Activated CD4-positive, alpha-beta T cell treated with anti-CD3 and anti-CD28 coated beads, Interleukin-2, amount 50 U/mL, for 1 hour (primary cell): ENCODE measurements around the gene VPS11.
A peak's percentile ranks its signal among the peaks of the same experiment; 100 is the strongest.
"Not testable (repeated sequence)": the region's sequence is repeated elsewhere in the genome, so short reads cannot be mapped to it uniquely, and the experiment has no call there.

ENCODE experiments used
- DNase-seq: peaks from one replicate; pipeline ENCODE4 v3.0.0-alpha.2; 2020

VPS11 gene

GRCh38 chr11:119067371-119068222 is at the start of gene VPS11:
Gene VPS11, plus strand, starts transcription at chr11:119067818. Its CDS starts 6 bp downstream, at chr11:119067824.
- peak; percentile 98 for DNase-seq

GRCh38 chr11:119018074-119018938 is 49.3 kb upstream of the VPS11 start, which contains the start of the genes RPS25 and TRAPPC4:
Gene RPS25, minus strand, starts transcription at chr11:119018343. Its CDS starts 59 bp downstream, at chr11:119018284.
Gene TRAPPC4, plus strand, starts transcription at chr11:119018766. Its CDS starts 30 bp downstream, at chr11:119018796.
- DNase-seq: peak; percentile 94

- no peak for DNase-seq
These were observed 47.6 kb upstream of the VPS11 start for GRCh38 chr11:119019996-119020395.

- DNase-seq: no peak
These were observed 46.0 kb upstream of the VPS11 start for GRCh38 chr11:119021631-119022030.

- no peak for DNase-seq
These were observed 43.9 kb upstream of the VPS11 start for GRCh38 chr11:119023741-119024140.

- DNase-seq: no peak
These were observed 43.1 kb upstream of the VPS11 start for GRCh38 chr11:119024430-119025098.

- no peak for DNase-seq
These were observed 42.5 kb upstream of the VPS11 start for GRCh38 chr11:119025099-119025473.

GRCh38 chr11:119025541-119025940 is 42.1 kb upstream of the VPS11 start:
- no peak for DNase-seq

- DNase-seq: no peak
These were observed 41.4 kb upstream of the VPS11 start for GRCh38 chr11:119025978-119026766.

GRCh38 chr11:119026970-119027369 is 40.6 kb upstream of the VPS11 start:
- DNase-seq: no peak

- no peak for DNase-seq
These were observed 39.9 kb upstream of the VPS11 start for GRCh38 chr11:119027561-119028345.

- DNase-seq: no peak
These were observed 39.1 kb upstream of the VPS11 start for GRCh38 chr11:119028346-119029068.

GRCh38 chr11:119029069-119029339 is 38.6 kb upstream of the VPS11 start:
- no peak for DNase-seq

- DNase-seq: no peak
These were observed 38.1 kb upstream of the VPS11 start for GRCh38 chr11:119029340-119030028.

GRCh38 chr11:119030029-119030328 is 37.6 kb upstream of the VPS11 start:
- no peak for DNase-seq

- peak; percentile 99 for DNase-seq
These were observed 37.1 kb upstream of the VPS11 start, which contains the start of gene SLC37A4 for GRCh38 chr11:119030329-119031047. Gene SLC37A4, minus strand, starts transcription at chr11:119030877.

- DNase-seq: no peak
These were observed 35.7 kb upstream of the VPS11 start for GRCh38 chr11:119031912-119032280.

GRCh38 chr11:119033421-119033820 is 34.2 kb upstream of the VPS11 start:
- not testable (repeated sequence) for DNase-seq

- DNase-seq: no peak
These were observed 32.8 kb upstream of the VPS11 start for GRCh38 chr11:119034813-119035212.

- DNase-seq: no peak
These were observed 28.7 kb upstream of the VPS11 start for GRCh38 chr11:119038884-119039283.
